DND-41 (cell line): ENCODE data around the gene SHB.

Experiments used
- ATAC-seq: fragments of 200-7000 bp; cut with Tn5 transposase; 3 replicates; pipeline ENCODE4 v1.9.1; 2021; ENCODE audit warnings: low read depth; ENCODE audit not compliant: insufficient read depth
- DNase-seq: peaks from one replicate; pipeline ENCODE4 v3.0.0-alpha.2; 2020
- H2AFZ ChIP-seq: 2 replicates; pipeline ENCODE4 v1.6.0; 2012; ENCODE audit warnings: low read depth, low read length
- H3K27ac ChIP-seq: 2 replicates; pipeline ENCODE4 v1.5.1; 2012; ENCODE audit warnings: low read length, inconsistent platforms
- H3K27me3 ChIP-seq: fragments of 200-600 bp; sonication (generic); 2 replicates; pipeline ENCODE4 v1.6.0; 2012; ENCODE audit warnings: low read length, mild to moderate bottlenecking, inconsistent platforms; ENCODE audit not compliant: insufficient read depth, poor library complexity
- H3K36me3 ChIP-seq: 2 replicates; pipeline ENCODE4 v1.5.1; 2012; ENCODE audit warnings: low read length, inconsistent platforms; ENCODE audit not compliant: insufficient read depth
- H3K4me1 ChIP-seq: 2 replicates; pipeline ENCODE4 v1.5.1; 2012; ENCODE audit warnings: mild to moderate bottlenecking, low read length; ENCODE audit not compliant: insufficient read depth
- H3K4me2 ChIP-seq: 2 replicates; pipeline ENCODE4 v1.6.0; 2012; ENCODE audit warnings: mild to moderate bottlenecking, moderate library complexity, low read length, inconsistent platforms; ENCODE audit not compliant: insufficient read depth
- H3K4me3 ChIP-seq, 2 experiments: fragments of 200-600 bp in 1 of 2; shearing (Covaris generic) in 1 of 2; 2 replicates each; pipeline ENCODE4 v1.5.1; 2012 to 2016; ENCODE audit warnings: inconsistent platforms in 2 of 2, low read length in 2 of 2, mild to moderate bottlenecking in 2 of 2, low read depth in 1 of 2, moderate library complexity in 1 of 2
- H3K79me2 ChIP-seq: 2 replicates; pipeline ENCODE4 v1.6.0; 2012; ENCODE audit warnings: low read length, inconsistent platforms; ENCODE audit not compliant: insufficient read depth
- H3K9ac ChIP-seq: 2 replicates; pipeline ENCODE4 v1.6.0; 2012; ENCODE audit warnings: low read depth, mild to moderate bottlenecking, inconsistent platforms, low read length, moderate library complexity
- H3K9me3 ChIP-seq: 2 replicates; pipeline ENCODE4 v1.5.1; 2012; ENCODE audit warnings: low read length, moderate library complexity, mild to moderate bottlenecking, inconsistent platforms; ENCODE audit not compliant: insufficient read depth, severe bottlenecking
- H4K20me1 ChIP-seq: 2 replicates; pipeline ENCODE4 v1.6.0; 2012; ENCODE audit warnings: low read length; ENCODE audit not compliant: insufficient read depth
- CTCF ChIP-seq: IDR thresholded peaks from 2 replicates; pipeline ENCODE4 v1.5.1; 2012; ENCODE audit warnings: borderline replicate concordance, low read length, moderate library complexity, mild to moderate bottlenecking; ENCODE audit not compliant: poor library complexity, severe bottlenecking; ENCODE audit errors: extremely low read depth
- EZH2 ChIP-seq: IDR thresholded peaks from 3 replicates; pipeline ENCODE4 v1.6.1; 2012; ENCODE audit warnings: borderline replicate concordance, low read depth, mild to moderate bottlenecking, moderate library complexity, low read length, inconsistent platforms; ENCODE audit not compliant: severe bottlenecking

Gene SHB

GRCh38 chr9:38043931-38044623, 24.9 kb downstream of the SHB start:
- Histone ChIP-seq H3K27me3 (no peaks in the 10 kb centered on the region), H2AFZ (no peak overlapping the region), H3K4me2 (no peak overlapping the region), H4K20me1 (no peaks in the 10 kb centered on the region), H3K79me2 (no peaks in the 10 kb centered on the region), H3K27ac (no peak overlapping the region), H3K9me3 (no peaks in the 10 kb centered on the region), H3K9ac (no peak overlapping the region), H3K36me3 (no peaks in the 10 kb centered on the region), H3K4me1 (no peaks in the 10 kb centered on the region), H3K4me3 (no peak overlapping the region)
- ATAC-seq = no peak
- DNase-seq = no peak
- TF ChIP-seq CTCF (no peak), EZH2 (no peak)

- Histone ChIP-seq H3K36me3 (no peaks in the 10 kb centered on the region), H3K27me3 (no peaks in the 10 kb centered on the region), H2AFZ (no peak overlapping the region), H3K9ac (no peak overlapping the region), H3K4me3 (no peak overlapping the region), H3K4me2 (no peak overlapping the region), H4K20me1 (peaks cover 4% of the 10 kb centered on the region), H3K9me3 (no peaks in the 10 kb centered on the region), H3K4me1 (no peaks in the 10 kb centered on the region), H3K27ac (no peak overlapping the region), H3K79me2 (no peaks in the 10 kb centered on the region)
- ATAC-seq (no peak), DNase-seq (no peak)
- TF ChIP-seq EZH2 = no peak
- no peak for TF ChIP-seq CTCF
Observed at GRCh38 chr9:38042626-38043357, 26.2 kb downstream of the SHB start.

GRCh38 chr9:38041564-38042243, 27.3 kb downstream of the SHB start:
- H3K4me1 ChIP-seq = no peaks in the 10 kb centered on the region
- ATAC-seq = no peak
- no peaks in the 10 kb centered on the region for H3K79me2 ChIP-seq

More at GRCh38 chr9:38041564-38042243, 27.3 kb downstream of the SHB start:
- H2AFZ ChIP-seq = no peak overlapping the region
- H3K36me3 ChIP-seq = no peaks in the 10 kb centered on the region
- H3K27me3 ChIP-seq = no peaks in the 10 kb centered on the region
- H3K9ac ChIP-seq = no peak overlapping the region
- no peak overlapping the region for H3K27ac ChIP-seq
- H3K9me3 ChIP-seq = no peaks in the 10 kb centered on the region
- no peak for DNase-seq
- no peak for TF ChIP-seq CTCF
- no peak for TF ChIP-seq EZH2
- H4K20me1 ChIP-seq = peaks cover 4% of the 10 kb centered on the region
- no peak overlapping the region for H3K4me2 ChIP-seq
- no peak overlapping the region for H3K4me3 ChIP-seq
